ENCODE data around the gene SCT.

DNA sequence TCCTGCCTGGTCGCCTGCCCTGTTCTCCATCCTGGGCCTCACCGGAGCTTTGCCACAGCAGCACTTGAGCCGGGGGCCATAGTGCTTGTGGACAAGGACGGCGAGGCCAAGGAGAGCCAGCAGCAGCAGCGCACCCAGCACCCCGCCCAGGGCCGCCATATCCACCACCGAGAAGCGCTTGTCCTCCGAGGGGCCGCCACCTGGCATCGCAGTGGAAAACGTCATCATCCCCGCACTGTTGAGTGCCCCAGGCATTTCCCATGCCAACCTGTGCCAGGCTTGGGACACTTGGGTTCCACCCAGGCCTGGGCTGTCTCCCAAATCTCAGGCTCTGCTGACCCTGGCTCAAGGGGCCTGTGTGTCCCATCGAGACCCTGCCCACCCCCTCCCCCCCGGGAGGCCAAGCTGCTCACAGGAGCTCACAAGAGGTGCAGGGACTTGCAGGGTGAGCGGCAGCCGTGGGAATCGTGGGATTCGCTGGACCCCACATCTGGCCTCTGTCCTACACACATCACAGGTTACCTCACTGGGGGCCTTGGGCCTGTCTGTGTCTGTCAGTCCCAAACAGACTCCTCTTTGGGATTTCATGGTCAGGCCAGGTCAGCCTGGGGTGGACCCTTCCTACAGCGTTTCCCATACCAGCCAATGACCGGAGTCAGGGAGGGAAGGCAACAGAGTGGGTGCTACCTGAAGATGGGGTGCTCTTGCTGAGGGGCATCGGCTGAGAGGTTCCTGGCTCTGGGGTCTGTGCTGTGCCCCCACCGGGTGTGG lies 8.9 kb downstream of the SCT start:
- TF ChIP-seq, protein P1, sequence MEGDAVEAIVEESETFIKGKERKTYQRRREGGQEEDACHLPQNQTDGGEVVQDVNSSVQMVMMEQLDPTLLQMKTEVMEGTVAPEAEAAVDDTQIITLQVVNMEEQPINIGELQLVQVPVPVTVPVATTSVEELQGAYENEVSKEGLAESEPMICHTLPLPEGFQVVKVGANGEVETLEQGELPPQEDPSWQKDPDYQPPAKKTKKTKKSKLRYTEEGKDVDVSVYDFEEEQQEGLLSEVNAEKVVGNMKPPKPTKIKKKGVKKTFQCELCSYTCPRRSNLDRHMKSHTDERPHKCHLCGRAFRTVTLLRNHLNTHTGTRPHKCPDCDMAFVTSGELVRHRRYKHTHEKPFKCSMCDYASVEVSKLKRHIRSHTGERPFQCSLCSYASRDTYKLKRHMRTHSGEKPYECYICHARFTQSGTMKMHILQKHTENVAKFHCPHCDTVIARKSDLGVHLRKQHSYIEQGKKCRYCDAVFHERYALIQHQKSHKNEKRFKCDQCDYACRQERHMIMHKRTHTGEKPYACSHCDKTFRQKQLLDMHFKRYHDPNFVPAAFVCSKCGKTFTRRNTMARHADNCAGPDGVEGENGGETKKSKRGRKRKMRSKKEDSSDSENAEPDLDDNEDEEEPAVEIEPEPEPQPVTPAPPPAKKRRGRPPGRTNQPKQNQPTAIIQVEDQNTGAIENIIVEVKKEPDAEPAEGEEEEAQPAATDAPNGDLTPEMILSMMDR (conservative IDR thresholded peaks at IDR 0.05; ENCODE audit: low read depth, low read length) = no peak
- TF ChIP-seq POLR2A (IDR thresholded peaks at IDR 0.05; ENCODE audit: low read depth, low read length) (no peak), RAD21 (IDR thresholded peaks at IDR 0.05; ENCODE audit: low read length) (no peak), MAFK (IDR thresholded peaks at IDR 0.05; ENCODE audit: low read depth, low read length) (no peak), CEBPB (IDR thresholded peaks at IDR 0.05; ENCODE audit: low read depth, low read length) (no peak), SMC3 (IDR thresholded peaks at IDR 0.05; ENCODE audit: low read depth, low read length) (no peak)
- TF ChIP-seq, protein P2, sequence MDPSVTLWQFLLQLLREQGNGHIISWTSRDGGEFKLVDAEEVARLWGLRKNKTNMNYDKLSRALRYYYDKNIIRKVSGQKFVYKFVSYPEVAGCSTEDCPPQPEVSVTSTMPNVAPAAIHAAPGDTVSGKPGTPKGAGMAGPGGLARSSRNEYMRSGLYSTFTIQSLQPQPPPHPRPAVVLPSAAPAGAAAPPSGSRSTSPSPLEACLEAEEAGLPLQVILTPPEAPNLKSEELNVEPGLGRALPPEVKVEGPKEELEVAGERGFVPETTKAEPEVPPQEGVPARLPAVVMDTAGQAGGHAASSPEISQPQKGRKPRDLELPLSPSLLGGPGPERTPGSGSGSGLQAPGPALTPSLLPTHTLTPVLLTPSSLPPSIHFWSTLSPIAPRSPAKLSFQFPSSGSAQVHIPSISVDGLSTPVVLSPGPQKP (IDR thresholded peaks at IDR 0.05; ENCODE audit: borderline replicate concordance, low read depth, low read length) = no peak

Data from IMR-90 (cell line).